Choroid plexus epithelial cell (primary cell): ENCODE data around the gene TAF4B.
"Not testable (repeated sequence)": the region's sequence is repeated elsewhere in the genome, so short reads cannot be mapped to it uniquely, and the experiment has no call there.

Experiments used
- DNase-seq: peaks from one replicate; pipeline ENCODE4 v3.0.0-alpha.2; 2010; ENCODE audit warnings: low read depth
- H3K4me3 ChIP-seq: 2 replicates; pipeline ENCODE4 v1.5.1; 2011; ENCODE audit warnings: low read depth, mild to moderate bottlenecking, control low read depth, low read length, moderate library complexity
- TF ChIP-seq, protein P1 (sequence below): conservative IDR thresholded peaks from 2 replicates; pipeline ENCODE4 v1.5.1; 2011; ENCODE audit warnings: low read depth, mild to moderate bottlenecking, control low read depth, inconsistent platforms, low read length, moderate library complexity

Gene TAF4B

DNA sequence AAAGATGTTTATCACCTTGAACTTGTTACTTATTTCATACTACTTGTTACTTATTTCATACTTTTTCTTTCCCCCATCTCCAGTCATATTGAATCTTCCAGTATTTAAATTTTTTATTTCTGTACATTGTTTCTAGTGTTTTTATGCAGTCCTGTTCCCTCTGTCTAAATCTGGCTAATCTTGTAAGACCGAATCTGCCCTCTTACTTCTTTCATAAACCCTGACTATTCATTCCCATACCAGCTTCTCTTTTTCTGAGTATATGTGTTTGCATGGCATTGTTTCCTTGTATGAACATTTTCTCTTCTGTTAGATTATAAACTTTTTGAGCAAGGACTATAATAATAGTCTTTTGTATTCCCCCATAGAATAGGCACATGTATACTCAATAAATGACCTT lies 131.7 kb downstream of the TAF4B start:
- TF ChIP-seq, protein P1, sequence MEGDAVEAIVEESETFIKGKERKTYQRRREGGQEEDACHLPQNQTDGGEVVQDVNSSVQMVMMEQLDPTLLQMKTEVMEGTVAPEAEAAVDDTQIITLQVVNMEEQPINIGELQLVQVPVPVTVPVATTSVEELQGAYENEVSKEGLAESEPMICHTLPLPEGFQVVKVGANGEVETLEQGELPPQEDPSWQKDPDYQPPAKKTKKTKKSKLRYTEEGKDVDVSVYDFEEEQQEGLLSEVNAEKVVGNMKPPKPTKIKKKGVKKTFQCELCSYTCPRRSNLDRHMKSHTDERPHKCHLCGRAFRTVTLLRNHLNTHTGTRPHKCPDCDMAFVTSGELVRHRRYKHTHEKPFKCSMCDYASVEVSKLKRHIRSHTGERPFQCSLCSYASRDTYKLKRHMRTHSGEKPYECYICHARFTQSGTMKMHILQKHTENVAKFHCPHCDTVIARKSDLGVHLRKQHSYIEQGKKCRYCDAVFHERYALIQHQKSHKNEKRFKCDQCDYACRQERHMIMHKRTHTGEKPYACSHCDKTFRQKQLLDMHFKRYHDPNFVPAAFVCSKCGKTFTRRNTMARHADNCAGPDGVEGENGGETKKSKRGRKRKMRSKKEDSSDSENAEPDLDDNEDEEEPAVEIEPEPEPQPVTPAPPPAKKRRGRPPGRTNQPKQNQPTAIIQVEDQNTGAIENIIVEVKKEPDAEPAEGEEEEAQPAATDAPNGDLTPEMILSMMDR = no peak
- no peak for DNase-seq

DNA sequence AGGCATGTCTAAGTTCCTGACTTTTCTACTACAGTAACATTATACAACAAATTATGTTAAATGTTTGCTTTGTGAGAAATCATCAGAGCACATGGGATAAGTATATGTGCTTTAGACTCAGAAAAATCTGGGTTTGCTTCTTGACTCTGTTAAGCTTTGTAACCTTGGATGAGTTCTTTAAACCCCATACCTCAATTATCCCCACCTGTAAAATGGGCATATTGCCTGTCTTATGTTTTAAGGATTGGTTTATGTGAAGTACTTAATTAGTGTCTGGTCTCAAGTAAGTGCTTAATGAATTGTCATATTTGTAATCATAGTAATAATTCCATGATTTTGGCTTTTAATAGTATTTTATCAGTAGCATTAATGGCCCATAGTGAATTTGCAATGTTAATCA lies 135.8 kb downstream of the TAF4B start:
- TF ChIP-seq, protein P1 = no peak
- DNase-seq = no peak
- H3K4me3 ChIP-seq = no peak overlapping the region

More for the DNA sequence above, 131.7 kb downstream of the TAF4B start:
- H3K4me3 ChIP-seq = no peak overlapping the region

DNA sequence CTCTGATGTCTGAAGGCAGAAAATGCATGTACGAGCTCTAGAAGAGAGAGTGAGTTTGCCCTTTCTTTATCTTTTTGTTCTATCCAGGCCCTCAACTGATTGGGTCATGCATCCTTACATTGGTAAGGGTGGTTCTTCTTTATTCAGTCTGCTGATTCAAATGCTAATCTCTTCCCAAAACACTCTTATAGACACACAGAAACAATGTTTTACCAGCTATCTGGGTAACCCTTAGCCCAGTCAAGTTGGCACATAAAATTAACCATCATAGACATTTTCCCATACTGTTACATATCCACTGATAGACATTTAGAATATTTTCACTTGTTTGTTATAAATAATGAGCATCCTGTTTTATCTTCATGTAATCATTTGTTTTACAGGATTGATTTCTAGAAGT lies 141.2 kb downstream of the TAF4B start:
- DNase-seq = no peak
- TF ChIP-seq, protein P1 = no peak
- no peak overlapping the region for H3K4me3 ChIP-seq

- H3K4me3 ChIP-seq = no peak overlapping the region
- DNase-seq = no peak
- TF ChIP-seq, protein P1 = no peak
These were observed 143.8 kb downstream of the TAF4B start for GRCh38 chr18:26370037-26370436.

GRCh38 chr18:26376105-26376504 lies 149.9 kb downstream of the TAF4B start:
- TF ChIP-seq, protein P1 = no peak
- no peak overlapping the region for H3K4me3 ChIP-seq
- DNase-seq = no peak

DNA sequence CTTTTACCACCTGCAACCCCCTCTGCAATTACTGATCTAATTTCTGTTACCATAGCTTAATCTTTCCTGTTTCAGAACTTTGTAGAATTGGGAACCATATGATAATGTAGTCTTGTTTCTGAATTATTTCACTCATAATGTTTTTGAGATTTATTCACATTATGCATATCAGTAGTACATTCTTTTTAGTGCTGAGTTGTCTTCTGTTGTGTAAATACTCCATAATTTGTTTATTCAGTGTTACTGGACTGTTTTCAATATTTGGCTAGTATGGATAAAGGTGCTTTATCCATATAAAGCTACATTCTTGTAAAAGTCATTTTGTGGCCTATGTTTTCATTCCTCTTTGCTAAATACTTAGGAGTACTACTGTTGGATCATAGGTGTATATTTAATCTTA lies 152.5 kb downstream of the TAF4B start:
- H3K4me3 ChIP-seq = no peak overlapping the region
- TF ChIP-seq, protein P1 = no peak
- DNase-seq = no peak

DNA sequence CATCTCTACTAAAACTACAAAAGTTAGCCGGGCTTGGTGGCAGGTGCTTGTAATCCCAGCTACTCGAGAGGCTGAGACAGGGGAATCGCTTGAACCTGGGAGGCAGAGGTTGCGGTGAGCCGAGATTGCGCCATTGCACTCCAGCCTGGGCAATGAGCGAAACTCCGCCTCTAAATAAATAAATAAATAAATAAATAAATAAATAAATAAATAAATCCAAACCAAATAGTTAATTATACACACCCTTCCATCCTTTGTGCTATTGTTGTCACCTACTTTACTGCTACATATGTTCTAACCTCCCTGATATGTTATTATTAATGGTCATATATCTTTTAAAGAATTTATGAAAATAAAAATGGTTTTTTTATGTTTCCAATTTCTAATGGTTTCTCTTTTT lies 155.3 kb downstream of the TAF4B start:
- not testable (repeated sequence) for H3K4me3 ChIP-seq, DNase-seq
